Upper lobe of left lung (tissue), 4 donors: ENCODE measurements around the gene APOL3.

Experiments used
- EP300 ChIP-seq, 4 donors: sonication (generic); formaldehyde crosslinking; IDR thresholded peaks; one replicate each; pipeline ENCODE4 v1.5.1; 2017; ENCODE audit warnings: antibody characterized with exemption in 4 of 4, control low read depth in 2 of 4
- POLR2A ChIP-seq, 4 donors: fragments of 450-650 bp; IDR thresholded peaks; one replicate each; pipeline ENCODE4 v1.5.1; 2016 to 2017; ENCODE audit warnings: antibody characterized with exemption in 4 of 4, mild to moderate bottlenecking in 2 of 4
- POLR2AphosphoS5 ChIP-seq, 2 donors: sonication (generic); formaldehyde crosslinking; IDR thresholded peaks; one replicate each; pipeline ENCODE4 v1.5.1; 2017; ENCODE audit warnings: antibody characterized with exemption in 2 of 2
- TF ChIP-seq, protein P1 (sequence below), 6 experiments: fragments of 450-650 bp in 4 of 6; fragments of 200-600 bp in 2 of 6; sonication (generic) in 2 of 6; IDR thresholded peaks; one replicate each; pipeline ENCODE4 v1.5.1; 2016 to 2019; ENCODE audit warnings: antibody characterized with exemption in 6 of 6

GRCh38 chr22:36097880-36098279 lies 62.7 kb downstream of the APOL3 start:
- TF ChIP-seq, protein P1, sequence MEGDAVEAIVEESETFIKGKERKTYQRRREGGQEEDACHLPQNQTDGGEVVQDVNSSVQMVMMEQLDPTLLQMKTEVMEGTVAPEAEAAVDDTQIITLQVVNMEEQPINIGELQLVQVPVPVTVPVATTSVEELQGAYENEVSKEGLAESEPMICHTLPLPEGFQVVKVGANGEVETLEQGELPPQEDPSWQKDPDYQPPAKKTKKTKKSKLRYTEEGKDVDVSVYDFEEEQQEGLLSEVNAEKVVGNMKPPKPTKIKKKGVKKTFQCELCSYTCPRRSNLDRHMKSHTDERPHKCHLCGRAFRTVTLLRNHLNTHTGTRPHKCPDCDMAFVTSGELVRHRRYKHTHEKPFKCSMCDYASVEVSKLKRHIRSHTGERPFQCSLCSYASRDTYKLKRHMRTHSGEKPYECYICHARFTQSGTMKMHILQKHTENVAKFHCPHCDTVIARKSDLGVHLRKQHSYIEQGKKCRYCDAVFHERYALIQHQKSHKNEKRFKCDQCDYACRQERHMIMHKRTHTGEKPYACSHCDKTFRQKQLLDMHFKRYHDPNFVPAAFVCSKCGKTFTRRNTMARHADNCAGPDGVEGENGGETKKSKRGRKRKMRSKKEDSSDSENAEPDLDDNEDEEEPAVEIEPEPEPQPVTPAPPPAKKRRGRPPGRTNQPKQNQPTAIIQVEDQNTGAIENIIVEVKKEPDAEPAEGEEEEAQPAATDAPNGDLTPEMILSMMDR (IDR thresholded peaks at IDR 0.05), result no peak
- TF ChIP-seq POLR2A (IDR thresholded peaks at IDR 0.05), result no peak
- TF ChIP-seq EP300 (IDR thresholded peaks at IDR 0.05), result no peak
- no peak for TF ChIP-seq POLR2AphosphoS5 (IDR thresholded peaks at IDR 0.05)
